NCI-H1048 (cell line): ENCODE data around the gene MYF5.

Source experiments
- DNase-seq: peaks from one replicate; lab custom pipeline; 2025; lab: John Stamatoyannopoulos, UW

The MYF5 gene

GRCh38 chr12:80707830-80708258 is 8.9 kb upstream of the MYF5 start:
- no peak for DNase-seq

GRCh38 chr12:80708259-80708974 is 8.3 kb upstream of the MYF5 start:
- no peak for DNase-seq

GRCh38 chr12:80708975-80709328 is 7.8 kb upstream of the MYF5 start:
- no peak for DNase-seq

GRCh38 chr12:80709811-80710726 is 6.6 kb upstream of the MYF5 start:
- DNase-seq, result no peak

- no peak for DNase-seq
Observed at GRCh38 chr12:80710727-80711449, 5.8 kb upstream of the MYF5 start.

GRCh38 chr12:80711866-80712265 is 4.8 kb upstream of the MYF5 start:
- no peak for DNase-seq

- DNase-seq, result no peak
Observed at GRCh38 chr12:80712866-80713265, 3.8 kb upstream of the MYF5 start.

- no peak for DNase-seq
Observed at GRCh38 chr12:80713419-80713818, 3.3 kb upstream of the MYF5 start.

- DNase-seq, result no peak
Observed at GRCh38 chr12:80714055-80714454, 2.7 kb upstream of the MYF5 start.

GRCh38 chr12:80714846-80715245 is 1.9 kb upstream of the MYF5 start:
- no peak for DNase-seq

GRCh38 chr12:80715713-80716249 is 931 bp upstream of the MYF5 start:
- no peak for DNase-seq

- DNase-seq, result no peak
Observed at GRCh38 chr12:80717856-80718255, 1.1 kb downstream of the MYF5 start.

GRCh38 chr12:80720516-80720915 is 3.8 kb downstream of the MYF5 start:
- DNase-seq, result no peak

- no peak for DNase-seq
Observed at GRCh38 chr12:80721326-80721725, 4.6 kb downstream of the MYF5 start.

- no peak for DNase-seq
Observed at GRCh38 chr12:80745851-80746505, 29.3 kb downstream of the MYF5 start.

GRCh38 chr12:80747800-80748199 is 31.1 kb downstream of the MYF5 start:
- DNase-seq, result no peak

GRCh38 chr12:80749456-80749855 is 32.7 kb downstream of the MYF5 start:
- DNase-seq, result no peak

- no peak for DNase-seq
Observed at GRCh38 chr12:80752464-80752863, 35.8 kb downstream of the MYF5 start.

- DNase-seq, result no peak
Observed at GRCh38 chr12:80754274-80754673, 37.6 kb downstream of the MYF5 start.

- no peak for DNase-seq
Observed at GRCh38 chr12:80756875-80757274, 40.2 kb downstream of the MYF5 start.

GRCh38 chr12:80761838-80762237 is 45.1 kb downstream of the MYF5 start:
- no peak for DNase-seq

- DNase-seq, result peak; percentile 13
Observed at GRCh38 chr12:80763874-80764273, 47.2 kb downstream of the MYF5 start.
